DMS153 (cell line): ENCODE results near the gene SV2B.

ENCODE experiments used
- DNase-seq: peaks from one replicate; lab custom pipeline; 2025; lab: John Stamatoyannopoulos, UW

SV2B gene

GRCh38 chr15:91141097-91141496 lies 41.0 kb downstream of the SV2B start:
- no peak for DNase-seq

DNA sequence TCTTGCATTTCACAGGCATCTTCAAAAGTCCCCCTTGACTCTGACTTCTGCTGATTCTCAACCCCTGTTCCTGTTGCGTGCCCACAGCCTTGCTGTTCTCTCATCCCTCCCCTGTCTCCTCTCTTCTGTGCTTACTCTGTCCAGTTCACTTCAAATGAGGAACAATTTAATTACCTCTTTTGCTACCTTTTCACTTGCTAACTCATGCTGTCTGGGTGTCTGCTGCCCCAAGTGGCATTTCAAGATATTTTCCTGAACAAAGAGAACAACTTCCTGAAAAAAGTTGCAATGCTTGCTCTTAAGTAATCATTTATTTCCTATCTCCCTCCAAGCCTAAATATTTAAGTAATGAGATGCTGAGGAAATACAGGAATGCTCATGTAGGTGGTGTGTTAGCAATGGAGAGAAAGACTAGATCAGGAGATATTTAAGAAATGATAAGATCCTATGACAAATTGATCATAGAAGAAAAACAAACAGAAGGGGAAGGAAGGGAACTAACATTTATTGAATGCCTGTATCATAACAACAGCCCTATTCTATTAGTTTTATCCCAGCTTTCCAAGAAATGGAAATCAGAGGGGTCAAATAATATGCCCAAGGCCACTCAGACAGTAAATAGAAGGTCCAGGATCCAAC lies 42.2 kb downstream of the SV2B start:
- DNase-seq = no peak

DNA sequence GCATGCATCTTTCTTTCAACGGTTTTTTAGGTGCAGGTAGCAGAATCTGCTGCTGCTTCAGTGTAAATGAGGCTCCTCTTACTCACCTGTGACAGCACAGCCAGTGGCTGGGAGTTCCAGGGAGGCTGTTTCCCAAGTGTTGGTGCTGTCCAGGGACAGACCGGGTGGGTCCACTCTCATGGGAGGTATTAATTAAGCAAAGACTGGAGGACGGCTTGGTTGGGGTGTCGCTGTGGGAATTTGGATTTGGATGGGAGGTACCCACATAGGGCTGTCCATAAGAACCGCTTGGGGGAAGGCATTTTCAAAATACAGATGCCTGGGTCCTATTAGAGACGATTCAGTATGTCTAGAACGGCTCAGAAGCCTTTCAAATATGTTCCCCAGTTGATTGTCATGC lies 42.9 kb downstream of the SV2B start:
- no peak for DNase-seq

DNA sequence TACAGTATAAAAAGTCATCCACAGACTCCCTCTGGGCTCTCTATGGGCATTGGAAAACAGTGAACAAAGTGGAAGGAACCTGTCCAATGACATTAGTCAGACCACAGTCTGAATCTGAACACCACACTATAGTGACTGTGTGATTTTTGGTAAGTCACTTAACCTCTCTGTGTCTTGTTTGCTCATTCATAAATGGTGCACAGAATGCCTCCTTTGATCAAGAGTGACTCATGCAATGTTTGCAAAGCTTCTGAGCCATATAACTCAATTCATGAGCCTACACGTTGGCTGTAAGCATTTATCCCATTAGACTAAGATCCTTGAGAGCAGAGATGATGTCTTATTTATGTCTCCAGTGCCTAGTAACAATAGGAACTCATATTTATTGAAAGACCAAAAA lies 46.7 kb downstream of the SV2B start:
- no peak for DNase-seq

DNA sequence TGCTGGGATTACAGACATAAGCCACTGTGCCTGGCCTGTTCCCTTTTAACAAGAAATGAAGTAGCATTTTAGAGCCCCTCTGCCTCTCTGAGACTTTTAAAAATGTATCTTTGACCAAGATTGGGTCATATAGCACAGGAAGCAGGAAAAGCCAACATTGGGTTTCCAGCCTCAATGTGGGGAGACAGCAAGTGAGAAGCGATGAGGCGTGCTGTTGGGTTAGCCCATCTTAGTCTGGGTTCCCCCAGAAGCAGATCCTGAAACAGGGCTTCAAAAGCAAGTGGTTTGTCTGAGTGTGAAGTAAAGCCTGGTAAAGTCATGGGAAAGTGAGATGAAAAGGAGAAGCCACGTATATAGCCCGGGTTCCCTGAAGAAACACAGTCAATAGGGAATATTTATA lies 48.2 kb downstream of the SV2B start:
- no peak for DNase-seq

DNA sequence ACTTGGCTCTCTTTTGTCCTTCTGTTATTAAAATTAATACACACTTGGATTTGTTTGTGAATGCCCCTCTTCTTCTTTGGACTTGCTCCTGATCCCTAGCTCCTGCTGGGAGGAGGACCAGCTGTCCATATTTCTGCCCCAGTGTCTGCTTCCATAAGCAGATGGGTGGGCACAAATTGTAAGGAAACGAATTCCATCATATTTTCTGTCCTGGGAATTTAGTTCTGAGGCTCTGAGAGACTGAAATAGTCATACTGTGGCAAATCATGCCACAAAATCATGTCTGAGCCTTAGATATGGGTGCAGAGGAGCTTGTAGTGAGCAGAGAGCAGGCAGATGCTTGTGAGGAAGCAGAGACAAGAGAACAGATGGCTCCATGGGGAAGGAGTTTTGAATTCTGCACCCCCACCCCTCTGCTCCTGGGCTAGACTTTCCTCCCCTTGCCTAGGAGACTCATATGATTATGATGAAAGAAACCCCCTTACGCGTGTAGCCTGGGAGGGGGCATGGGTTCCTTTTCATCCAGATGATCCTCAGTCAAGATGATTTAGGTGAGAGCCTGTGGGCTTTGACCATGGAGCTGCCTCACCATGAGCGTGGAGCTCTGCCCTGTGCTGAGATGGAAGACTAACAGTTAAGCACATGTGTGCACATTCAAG lies 50.6 kb downstream of the SV2B start:
- no peak for DNase-seq

GRCh38 chr15:91151781-91152563 lies 51.9 kb downstream of the SV2B start:
- no peak for DNase-seq

GRCh38 chr15:91152896-91153581 lies 53.0 kb downstream of the SV2B start:
- DNase-seq = no peak

- DNase-seq = no peak
Observed at GRCh38 chr15:91153954-91154353, 53.9 kb downstream of the SV2B start.

DNA sequence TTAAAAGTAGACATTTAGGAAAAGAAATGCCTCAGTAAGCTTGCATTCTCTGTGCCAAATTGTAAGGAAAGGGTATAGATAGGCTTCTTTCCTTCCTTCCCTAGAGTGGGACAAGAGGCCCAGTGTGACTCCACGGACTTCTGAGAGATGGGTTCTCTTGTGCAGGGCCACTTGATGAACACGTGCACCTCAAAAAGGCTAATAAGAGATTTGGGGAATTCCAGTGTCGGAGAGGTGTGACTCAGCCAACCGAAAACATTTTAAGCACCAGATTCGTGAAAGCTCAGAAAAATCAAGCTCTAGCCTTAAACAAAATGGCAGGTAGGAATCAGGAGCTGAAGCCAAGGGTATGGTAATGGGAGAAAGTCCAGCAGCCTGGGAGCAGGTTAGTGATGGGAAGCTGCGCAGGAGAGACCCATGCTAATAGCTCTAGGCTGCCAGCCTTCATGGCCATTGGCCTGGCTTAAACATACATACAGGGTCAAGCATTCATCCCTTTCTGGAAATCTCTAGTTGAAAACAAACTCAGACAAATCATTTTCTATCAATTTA lies 56.2 kb downstream of the SV2B start:
- no peak for DNase-seq

DNA sequence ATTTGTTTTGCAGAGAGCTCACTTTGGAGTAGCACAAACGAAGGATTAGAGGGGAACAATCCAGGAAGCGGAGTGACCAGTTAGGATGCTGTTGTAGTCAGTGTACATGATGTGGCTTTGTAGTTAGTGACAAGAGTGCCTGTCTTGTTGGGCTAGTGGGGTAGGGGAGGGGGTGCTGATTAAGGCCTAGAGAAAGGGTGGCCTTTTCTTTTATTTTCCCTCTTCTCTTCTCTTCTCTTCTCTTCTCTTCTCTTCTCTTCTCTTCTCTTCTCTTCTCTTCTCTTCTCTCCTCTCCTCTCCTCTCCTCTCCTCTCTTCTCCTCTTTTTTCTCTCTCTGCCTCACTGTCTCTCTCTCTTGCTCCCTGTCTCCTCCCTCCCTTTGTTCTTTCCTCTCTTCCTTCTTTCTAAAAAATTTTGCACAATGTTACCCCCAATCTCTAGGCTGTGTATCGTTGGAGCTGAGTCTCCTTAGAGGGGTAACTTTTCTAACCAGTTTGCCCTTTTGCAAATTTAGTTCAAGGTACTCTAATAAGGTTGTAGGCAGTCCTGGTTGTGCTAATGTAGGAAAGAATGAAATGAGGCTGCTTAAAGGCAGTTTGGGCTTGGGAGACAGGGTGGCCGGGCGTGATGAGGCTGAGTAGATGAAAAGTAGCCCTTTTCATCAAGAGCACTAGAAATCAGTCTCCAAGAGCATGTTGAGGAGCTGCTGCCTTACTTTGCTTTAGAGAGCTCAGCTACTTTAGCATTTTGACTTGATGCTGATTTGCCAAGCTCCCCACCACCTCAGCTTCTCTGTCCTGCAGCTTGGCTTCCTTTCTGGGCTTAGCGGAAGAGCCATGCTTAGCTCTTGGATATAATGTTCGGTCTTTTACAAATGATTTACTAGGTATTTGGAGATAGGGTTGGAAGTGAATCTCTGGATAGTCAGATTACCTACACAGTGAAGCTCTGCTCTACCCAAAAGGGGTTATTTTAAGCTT lies 58.6 kb downstream of the SV2B start:
- no peak for DNase-seq

- DNase-seq = no peak
Observed at GRCh38 chr15:91165850-91166249, 65.8 kb downstream of the SV2B start.

DNA sequence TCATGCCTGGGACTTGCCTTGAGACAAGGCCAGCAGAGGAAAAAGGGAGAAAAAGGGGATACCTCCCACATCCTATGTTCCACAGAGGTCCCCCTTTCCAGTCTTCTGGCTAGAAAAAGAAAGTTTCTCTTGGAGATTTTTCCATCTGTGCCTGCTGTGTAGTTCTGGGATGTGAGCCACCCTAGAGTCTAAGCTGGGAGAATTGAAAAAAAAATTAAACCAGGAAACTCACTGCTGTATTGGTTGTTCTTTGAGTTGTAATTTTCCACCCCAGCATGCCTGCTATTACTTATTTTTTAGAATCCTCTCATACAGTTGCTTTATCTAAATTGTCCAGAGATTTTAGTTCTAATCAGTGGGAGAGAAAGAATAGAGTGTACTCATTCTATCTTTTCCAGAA lies 68.4 kb downstream of the SV2B start:
- DNase-seq = no peak

GRCh38 chr15:91171334-91171733 lies 71.3 kb downstream of the SV2B start:
- no peak for DNase-seq

GRCh38 chr15:91182101-91182500 lies 82.0 kb downstream of the SV2B start:
- DNase-seq = no peak

GRCh38 chr15:91183596-91183995 lies 83.5 kb downstream of the SV2B start:
- DNase-seq = peak; percentile 20

DNA sequence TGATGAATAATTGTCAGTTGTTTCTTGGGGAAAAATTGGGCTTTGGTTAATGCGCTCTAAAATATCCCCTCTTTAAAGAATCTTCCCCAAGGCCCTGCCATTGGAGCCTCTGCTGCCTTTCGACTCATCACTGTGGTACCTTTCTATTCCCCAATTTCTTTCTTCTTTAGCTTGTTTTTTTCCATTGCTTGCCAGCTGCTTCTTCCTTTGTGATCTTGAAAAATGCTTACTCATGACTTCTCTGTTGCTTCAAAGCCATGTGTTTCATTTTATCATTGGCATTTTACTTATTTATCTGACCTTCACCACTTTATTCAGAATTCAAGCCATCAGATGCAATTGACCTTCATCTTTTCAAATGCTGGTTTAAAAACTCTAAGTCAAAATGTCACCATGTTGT lies 84.4 kb downstream of the SV2B start:
- DNase-seq = no peak

DNA sequence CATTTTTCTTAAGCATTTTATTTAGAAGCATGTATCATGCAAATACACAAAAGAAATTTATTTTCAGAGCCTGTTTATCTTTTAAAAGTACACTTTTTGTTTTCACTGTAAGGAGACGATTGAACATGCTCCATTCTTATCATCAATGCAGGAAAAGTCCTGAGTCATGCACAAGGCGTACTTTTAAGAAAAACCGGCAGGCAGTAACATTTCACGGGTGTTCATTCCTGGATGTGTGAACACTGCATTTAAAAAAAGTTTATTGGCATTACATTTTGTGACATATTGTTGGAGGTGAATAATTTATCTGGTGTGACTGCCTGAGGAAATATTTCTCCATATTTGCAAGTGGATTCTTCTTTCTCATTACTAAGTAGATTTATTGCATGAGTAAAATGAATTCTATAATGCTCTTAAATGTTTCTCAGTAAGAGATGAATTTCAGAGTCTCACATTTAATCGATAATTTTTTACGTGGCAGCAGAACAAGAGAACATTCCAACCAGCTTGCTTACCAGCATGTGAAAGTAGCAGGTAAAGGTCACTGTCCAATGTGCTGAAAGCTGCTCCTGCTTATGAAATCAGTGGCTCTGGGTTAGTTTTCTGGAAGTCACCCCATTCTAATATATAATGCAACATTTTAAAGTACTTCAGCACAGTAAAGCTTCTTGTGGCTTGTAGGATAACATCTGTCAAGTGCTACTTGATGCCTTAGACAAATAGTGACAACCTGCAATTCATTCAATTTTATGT lies 87.0 kb downstream of the SV2B start:
- no peak for DNase-seq

- no peak for DNase-seq
Observed at GRCh38 chr15:91192285-91192684, 92.2 kb downstream of the SV2B start.

GRCh38 chr15:91192690-91193377 lies 92.8 kb downstream of the SV2B start:
- DNase-seq = no peak
